A673 (cell line): Measurements from ENCODE around the gene MPDZ. TPM values are rescaled to one million over a fixed set of nuclear protein-coding genes. Genes with fewer than 3 reads are reported as not detected.

Experiments used
- BruUV-seq: library from RNA; stranded (reverse); fragments of 400-500 nt; replicated peaks from 2 replicates; lab custom pipeline; 2021; lab: Mats Ljungman, UMichigan
- CTCF ChIA-PET: fragments of 300-600 bp; sonication (Branson Sonifier 250); formaldehyde crosslinking; loops from one replicate; lab custom pipeline; 2022; ENCODE audit warnings: antibody characterized with exemption; lab: Charles Lee
- POLR2A ChIA-PET: fragments of 300-600 bp; sonication (Branson Sonifier 250); formaldehyde crosslinking; loops from one replicate; lab custom pipeline; 2022; ENCODE audit warnings: antibody characterized with exemption; ENCODE audit not compliant: low non-redundant PET; lab: Charles Lee
- DNase-seq: peaks from one replicate; pipeline ENCODE4 v3.0.0-alpha.2; 2015; ENCODE audit warnings: low spot score
- H3K27ac ChIP-seq: fragments of 200-600 bp; sonication (generic); 2 replicates; pipeline ENCODE4 v1.5.1; 2016; ENCODE audit warnings: mixed run types, low read depth, mild to moderate bottlenecking, mixed read lengths, antibody characterized with exemption, low read length; ENCODE audit not compliant: poor library complexity, severe bottlenecking
- H3K27me3 ChIP-seq: fragments of 200-600 bp; sonication (generic); replicated peaks from 2 replicates; pipeline ENCODE4 v1.6.1; 2017; ENCODE audit warnings: mixed run types, low read depth, mild to moderate bottlenecking, mixed read lengths, antibody characterized with exemption, low read length; ENCODE audit not compliant: insufficient read depth, poor library complexity
- H3K36me3 ChIP-seq: fragments of 200-600 bp; sonication (generic); 2 replicates; pipeline ENCODE4 v1.6.1; 2016; ENCODE audit warnings: mixed run types, mild to moderate bottlenecking, mixed read lengths, antibody characterized with exemption, low read length; ENCODE audit not compliant: insufficient read depth, poor library complexity, severe bottlenecking
- H3K4me1 ChIP-seq: fragments of 200-600 bp; sonication (generic); 2 replicates; pipeline ENCODE4 v1.6.1; 2017; ENCODE audit warnings: mixed run types, mild to moderate bottlenecking, mixed read lengths, antibody characterized with exemption, low read length; ENCODE audit not compliant: insufficient read depth, poor library complexity, severe bottlenecking
- H3K4me3 ChIP-seq: fragments of 200-600 bp; sonication (generic); 2 replicates; pipeline ENCODE4 v1.5.1; 2016; ENCODE audit warnings: low read depth, mixed run types, mild to moderate bottlenecking, mixed read lengths, low read length; ENCODE audit not compliant: poor library complexity, severe bottlenecking
- H3K9me3 ChIP-seq: fragments of 200-600 bp; sonication (generic); 2 replicates; pipeline ENCODE4 v1.6.1; 2016; ENCODE audit warnings: mixed run types, low read depth, mild to moderate bottlenecking, mixed read lengths, antibody characterized with exemption, low read length; ENCODE audit not compliant: poor library complexity, severe bottlenecking
- CTCF ChIP-seq: fragments of 300-800, 200-600 bp; sonication (generic); conservative IDR thresholded peaks from 2 replicates; pipeline ENCODE4 v1.5.1; 2017; ENCODE audit warnings: low read depth, mild to moderate bottlenecking, antibody characterized with exemption, low read length, moderate library complexity, mixed read lengths
- EZH2 ChIP-seq: fragments of 200-600 bp; sonication (generic); IDR thresholded peaks from 2 replicates; pipeline ENCODE4 v1.6.1; 2017; ENCODE audit warnings: borderline replicate concordance, low read depth, mild to moderate bottlenecking, mixed read lengths, antibody characterized with exemption, low read length; ENCODE audit not compliant: poor library complexity, severe bottlenecking
- intact Hi-C: fragments of 100-400 bp; cut with micrococcal nuclease; formaldehyde crosslinking; loops from one replicate; pipeline ENCODE4 v1.10.0; 2022; ENCODE audit not compliant: unreplicated experiment
- total RNA-seq: library from RNA; stranded (reverse); gene quantifications from 2 replicates; pipeline ENCODE4 v1.2.3, GENCODE V29; 2021

The MPDZ gene
- total RNA-seq, 1 experiment from 2014 or later = 35.1 TPM

GRCh38 chr9:13291718-13292117 is 12.2 kb upstream of the MPDZ start:
- BruUV-seq = no TSS peak
- TF ChIP-seq EZH2 = no peak
- Histone ChIP-seq H3K36me3 (no peaks in the 10 kb centered on the region), H3K27ac (no peak overlapping the region), H3K4me3 (no peak overlapping the region), H3K9me3 (peaks cover 5% of the 10 kb centered on the region), H3K4me1 (no peaks in the 10 kb centered on the region), H3K27me3 (no peaks in the 10 kb centered on the region)
- no peak for DNase-seq
- ChIA-PET CTCF (no interaction called here), POLR2A (no interaction called here)
- intact Hi-C loops = no loop called here

- TF ChIP-seq EZH2 (no peak), CTCF (no peak)
- BruUV-seq = no TSS peak
- POLR2A ChIA-PET = no interaction called here
These were observed 4.5 kb upstream of the MPDZ start for GRCh38 chr9:13284011-13284410.

GRCh38 chr9:13282998-13283397 is 3.5 kb upstream of the MPDZ start:
- Histone ChIP-seq H3K36me3 (no peaks in the 10 kb centered on the region), H3K4me1 (peaks cover 27% of the 10 kb centered on the region), H3K27me3 (no peaks in the 10 kb centered on the region), H3K4me3 (no peak overlapping the region), H3K27ac (no peak overlapping the region), H3K9me3 (no peaks in the 10 kb centered on the region)
- TF ChIP-seq EZH2 = no peak
- no peak for TF ChIP-seq CTCF
- no TSS peak for BruUV-seq
- DNase-seq = no peak
- CTCF ChIA-PET = no interaction called here
- intact Hi-C loops = no loop called here
- POLR2A ChIA-PET = no interaction called here

More at GRCh38 chr9:13284011-13284410, 4.5 kb upstream of the MPDZ start:
- H3K4me1 ChIP-seq = peaks cover 27% of the 10 kb centered on the region
- H3K4me3 ChIP-seq = no peak overlapping the region
- H3K36me3 ChIP-seq = no peaks in the 10 kb centered on the region
- no peak overlapping the region for H3K27ac ChIP-seq
- CTCF ChIA-PET = no interaction called here
- H3K9me3 ChIP-seq = no peaks in the 10 kb centered on the region
- no peak for DNase-seq
- H3K27me3 ChIP-seq = no peaks in the 10 kb centered on the region
- intact Hi-C loops = no loop called here

- CTCF ChIA-PET = no interaction called here
- no peaks in the 10 kb centered on the region for H3K9me3 ChIP-seq
These were observed 2.0 kb upstream of the MPDZ start for GRCh38 chr9:13281356-13282016.

More at GRCh38 chr9:13281356-13282016, 2.0 kb upstream of the MPDZ start:
- Histone ChIP-seq H3K36me3 (no peaks in the 10 kb centered on the region), H3K4me3 (no peak overlapping the region), H3K27ac (peak overlapping the region; percentile 4), H3K4me1 (peaks cover 27% of the 10 kb centered on the region), H3K27me3 (no peaks in the 10 kb centered on the region)
- POLR2A ChIA-PET = no interaction called here
- no TSS peak for BruUV-seq
- peak; percentile 72 for DNase-seq
- TF ChIP-seq EZH2 (no peak), CTCF (no peak)
- intact Hi-C loops = no loop called here
